ENCODE measurements around the gene ZNF236.

GRCh38 chr18:77017355-77017754, 195.0 kb downstream of the ZNF236 start:
- TF ChIP-seq, protein P1, sequence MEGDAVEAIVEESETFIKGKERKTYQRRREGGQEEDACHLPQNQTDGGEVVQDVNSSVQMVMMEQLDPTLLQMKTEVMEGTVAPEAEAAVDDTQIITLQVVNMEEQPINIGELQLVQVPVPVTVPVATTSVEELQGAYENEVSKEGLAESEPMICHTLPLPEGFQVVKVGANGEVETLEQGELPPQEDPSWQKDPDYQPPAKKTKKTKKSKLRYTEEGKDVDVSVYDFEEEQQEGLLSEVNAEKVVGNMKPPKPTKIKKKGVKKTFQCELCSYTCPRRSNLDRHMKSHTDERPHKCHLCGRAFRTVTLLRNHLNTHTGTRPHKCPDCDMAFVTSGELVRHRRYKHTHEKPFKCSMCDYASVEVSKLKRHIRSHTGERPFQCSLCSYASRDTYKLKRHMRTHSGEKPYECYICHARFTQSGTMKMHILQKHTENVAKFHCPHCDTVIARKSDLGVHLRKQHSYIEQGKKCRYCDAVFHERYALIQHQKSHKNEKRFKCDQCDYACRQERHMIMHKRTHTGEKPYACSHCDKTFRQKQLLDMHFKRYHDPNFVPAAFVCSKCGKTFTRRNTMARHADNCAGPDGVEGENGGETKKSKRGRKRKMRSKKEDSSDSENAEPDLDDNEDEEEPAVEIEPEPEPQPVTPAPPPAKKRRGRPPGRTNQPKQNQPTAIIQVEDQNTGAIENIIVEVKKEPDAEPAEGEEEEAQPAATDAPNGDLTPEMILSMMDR (IDR thresholded peaks at IDR 0.05; ENCODE audit: low read length), result no peak
- no peak for TF ChIP-seq EZH2 (IDR thresholded peaks at IDR 0.05; ENCODE audit: borderline replicate concordance, low read length)
